Psoas muscle (tissue), 8 donors: Measurements from ENCODE around the gene DOCK8. TPM values are rescaled to one million over a fixed set of nuclear protein-coding genes. Genes with fewer than 3 reads are reported as not detected.

Source experiments
- ATAC-seq, 4 donors: fragments of 200-7000 bp; cut with Tn5 transposase; one replicate each; pipeline ENCODE4 v1.9.1; 2020; ENCODE audit warnings: moderate library complexity in 3 of 4, mild to moderate bottlenecking in 2 of 4
- DNase-seq, 2 donors: peaks; one replicate each; pipeline ENCODE4 v3.0.0-alpha.2; 2020
- H3K27ac ChIP-seq: fragments of 200-600 bp; one replicate; pipeline ENCODE4 v1.8.0; 2022
- H3K27me3 ChIP-seq, 3 donors: fragments of 200-600 bp in 1 of 3; one replicate each; pipeline versions ENCODE4 v1.6.1 to v1.8.0; 2013 to 2022; ENCODE audit warnings: low read length in 2 of 3, mild to moderate bottlenecking in 2 of 3, moderate library complexity in 1 of 3; ENCODE audit not compliant: insufficient read depth in 3 of 3
- H3K36me3 ChIP-seq, 2 donors: fragments of 200-600 bp in 1 of 2; one replicate each; pipeline versions ENCODE4 v1.6.1 to v1.8.0; 2013 to 2022; ENCODE audit warnings: low read depth in 1 of 2, mild to moderate bottlenecking in 1 of 2, moderate library complexity in 1 of 2; ENCODE audit not compliant: insufficient read depth in 1 of 2
- H3K4me1 ChIP-seq: fragments of 200-600 bp; one replicate; pipeline ENCODE4 v1.8.0; 2022
- H3K4me3 ChIP-seq: fragments of 200-600 bp; one replicate; pipeline ENCODE4 v1.8.0; 2022; ENCODE audit warnings: mild to moderate bottlenecking
- H3K9me3 ChIP-seq: fragments of 200-600 bp; one replicate; pipeline ENCODE4 v1.8.0; 2022
- WGBS, 3 donors: extraction: QIAGEN DNeasy Blood & Tissue Kit; methylation state at CpG; one replicate each; pipeline versions ENCODE4 v1.1.6 to v1.1.7; 2013; 5-methylcytosine and 5-hydroxymethylcytosine counted together
- intact Hi-C, 2 donors: fragments of 100-400 bp; cut with DNase I; formaldehyde crosslinking; loops; one replicate each; pipeline versions ENCODE4 v1.11.0 to v1.14.2; 2022
- polyA plus RNA-seq, 3 donors: library from polyadenylated mRNA; stranded (reverse); fragments of 200-250 nt; gene quantifications; one replicate each; pipeline ENCODE4 v1.2.3, GENCODE V29; 2013
- total RNA-seq, 4 donors: library from RNA; stranded (reverse); fragmentation: NEBNext Ultra II Directional in 2 of 4; extraction: Animal tissue kit (Norgen Biotek cat#: 25700) in 2 of 4; gene quantifications; one replicate each; pipeline versions ENCODE4 v1.2.1 to v1.2.4, GENCODE V29; 2021 to 2023
- TF ChIP-seq, protein P1 (sequence below): fragments of 200-600 bp; IDR thresholded peaks from one replicate; pipeline ENCODE4 v1.8.0; 2022; ENCODE audit warnings: antibody characterized with exemption
- donor health status: healthy with polysubstance abuse.
- donor health status: DM: no; HTN: no; CAD: no; lungs with moderate emphysema.
- donor health status: Bipolar disorder and iron deficiency.
- donor health status: healthy.
- donor health status: DM: yes; HTN: yes; CAD: no.
- donor health status: DM: no; HTN: no; CAD: no.
- donor health status: DM: no; HTN: no; CAD: no.
- donor health status: DM: yes; HTN: yes; CAD: no.

Gene DOCK8
- total and polyA plus RNA-seq, 7 donors, result 0.32 to 2.8 (median 2.0) TPM

DNA sequence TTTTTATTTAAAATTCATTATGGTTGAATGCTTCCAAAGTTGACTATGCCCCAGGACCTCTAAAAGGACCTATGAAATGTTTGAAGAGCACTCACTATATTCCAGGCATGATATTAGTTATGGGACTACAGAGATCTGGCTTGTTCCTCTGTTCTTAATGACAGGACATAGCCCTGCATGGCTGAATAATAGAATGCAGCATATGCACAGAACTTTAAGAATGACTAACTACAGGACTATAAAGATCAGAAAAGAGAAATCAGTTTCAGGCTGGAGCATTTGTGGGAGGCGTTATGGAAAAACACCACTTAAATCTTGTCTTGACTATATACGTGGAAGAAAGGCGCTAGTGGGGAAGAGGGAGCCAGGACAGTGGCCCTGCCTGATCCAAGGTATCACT is 239.2 kb downstream of the DOCK8 start:
- Histone ChIP-seq H3K27me3 (no peaks in the 10 kb centered on the region), H3K27ac (no peak overlapping the region), H3K36me3 (no peaks in the 10 kb centered on the region), H3K9me3 (no peaks in the 10 kb centered on the region), H3K4me3 (no peak overlapping the region), H3K4me1 (no peaks in the 10 kb centered on the region)
- DNase-seq (no peak), ATAC-seq (no peak)
- intact Hi-C loops, result no loop called here
- TF ChIP-seq, protein P1, sequence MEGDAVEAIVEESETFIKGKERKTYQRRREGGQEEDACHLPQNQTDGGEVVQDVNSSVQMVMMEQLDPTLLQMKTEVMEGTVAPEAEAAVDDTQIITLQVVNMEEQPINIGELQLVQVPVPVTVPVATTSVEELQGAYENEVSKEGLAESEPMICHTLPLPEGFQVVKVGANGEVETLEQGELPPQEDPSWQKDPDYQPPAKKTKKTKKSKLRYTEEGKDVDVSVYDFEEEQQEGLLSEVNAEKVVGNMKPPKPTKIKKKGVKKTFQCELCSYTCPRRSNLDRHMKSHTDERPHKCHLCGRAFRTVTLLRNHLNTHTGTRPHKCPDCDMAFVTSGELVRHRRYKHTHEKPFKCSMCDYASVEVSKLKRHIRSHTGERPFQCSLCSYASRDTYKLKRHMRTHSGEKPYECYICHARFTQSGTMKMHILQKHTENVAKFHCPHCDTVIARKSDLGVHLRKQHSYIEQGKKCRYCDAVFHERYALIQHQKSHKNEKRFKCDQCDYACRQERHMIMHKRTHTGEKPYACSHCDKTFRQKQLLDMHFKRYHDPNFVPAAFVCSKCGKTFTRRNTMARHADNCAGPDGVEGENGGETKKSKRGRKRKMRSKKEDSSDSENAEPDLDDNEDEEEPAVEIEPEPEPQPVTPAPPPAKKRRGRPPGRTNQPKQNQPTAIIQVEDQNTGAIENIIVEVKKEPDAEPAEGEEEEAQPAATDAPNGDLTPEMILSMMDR, result no peak
- 38 to 54% (median 47%) methylated on average over 3 of the region's 3 CpGs for WGBS, 3 donors

DNA sequence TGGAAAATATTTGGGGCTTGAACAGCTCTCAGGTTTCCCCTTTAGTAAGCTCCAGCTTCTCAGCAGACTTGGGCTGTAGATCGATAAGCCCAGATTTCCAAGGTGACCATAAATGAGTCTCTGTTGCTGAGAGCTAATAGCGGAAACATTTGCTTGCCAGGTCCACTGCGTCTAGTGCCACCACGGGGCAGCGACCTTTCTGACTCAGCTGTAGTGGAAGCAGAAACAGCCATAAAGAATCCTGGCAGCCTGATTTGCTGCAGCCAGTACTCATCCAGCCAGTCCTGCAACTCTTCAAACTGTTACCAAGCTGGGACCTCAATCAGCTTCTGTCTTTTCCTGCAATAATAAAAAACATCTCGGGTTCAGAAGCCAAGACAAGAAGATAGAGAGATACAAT is 241.7 kb downstream of the DOCK8 start:
- Histone ChIP-seq H3K27ac (no peak overlapping the region), H3K4me3 (no peak overlapping the region), H3K9me3 (no peaks in the 10 kb centered on the region), H3K4me1 (no peaks in the 10 kb centered on the region), H3K27me3 (no peaks in the 10 kb centered on the region), H3K36me3 (no peaks in the 10 kb centered on the region)
- TF ChIP-seq, protein P1, result no peak
- ATAC-seq (peak; percentile 59 to 97 (median 84)), DNase-seq (peak in 1 of 2 donors; percentile 56)
- 24 to 32% (median 29%) methylated on average over 6 of the region's 6 CpGs for WGBS, 3 donors
- intact Hi-C loops, result no loop called here

DNA sequence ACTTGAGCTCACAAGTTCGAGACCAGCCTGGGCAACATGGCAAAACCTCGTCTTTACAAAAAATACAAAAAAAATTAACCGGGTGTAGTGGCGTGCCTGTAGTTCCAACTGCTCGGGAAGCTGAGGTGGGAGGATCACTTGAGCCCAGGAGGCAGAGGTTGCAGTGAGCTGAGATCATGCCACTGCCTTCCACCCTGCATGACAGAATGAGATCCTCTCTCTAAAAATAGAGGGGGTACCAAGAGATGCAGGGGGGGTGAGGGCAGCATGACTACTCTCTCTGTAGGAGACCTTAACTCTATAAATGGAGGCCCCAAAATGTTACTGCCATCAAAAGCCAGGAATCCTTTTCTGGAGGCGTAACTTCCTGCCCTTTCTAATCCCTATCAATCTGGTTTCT is 243.9 kb downstream of the DOCK8 start:
- ATAC-seq (no peak), DNase-seq (no peak)
- intact Hi-C loops, result no loop called here
- no peak overlapping the region for H3K4me3 ChIP-seq
- 79 to 84% (median 82%) methylated on average over 6 of the region's 6 CpGs for WGBS, 3 donors
- H3K27ac ChIP-seq, result no peak overlapping the region
- H3K36me3 ChIP-seq, result no peaks in the 10 kb centered on the region
- H3K9me3 ChIP-seq, result no peaks in the 10 kb centered on the region
- TF ChIP-seq, protein P1, result no peak
- no peaks in the 10 kb centered on the region for H3K4me1 ChIP-seq
- no peaks in the 10 kb centered on the region for H3K27me3 ChIP-seq

DNA sequence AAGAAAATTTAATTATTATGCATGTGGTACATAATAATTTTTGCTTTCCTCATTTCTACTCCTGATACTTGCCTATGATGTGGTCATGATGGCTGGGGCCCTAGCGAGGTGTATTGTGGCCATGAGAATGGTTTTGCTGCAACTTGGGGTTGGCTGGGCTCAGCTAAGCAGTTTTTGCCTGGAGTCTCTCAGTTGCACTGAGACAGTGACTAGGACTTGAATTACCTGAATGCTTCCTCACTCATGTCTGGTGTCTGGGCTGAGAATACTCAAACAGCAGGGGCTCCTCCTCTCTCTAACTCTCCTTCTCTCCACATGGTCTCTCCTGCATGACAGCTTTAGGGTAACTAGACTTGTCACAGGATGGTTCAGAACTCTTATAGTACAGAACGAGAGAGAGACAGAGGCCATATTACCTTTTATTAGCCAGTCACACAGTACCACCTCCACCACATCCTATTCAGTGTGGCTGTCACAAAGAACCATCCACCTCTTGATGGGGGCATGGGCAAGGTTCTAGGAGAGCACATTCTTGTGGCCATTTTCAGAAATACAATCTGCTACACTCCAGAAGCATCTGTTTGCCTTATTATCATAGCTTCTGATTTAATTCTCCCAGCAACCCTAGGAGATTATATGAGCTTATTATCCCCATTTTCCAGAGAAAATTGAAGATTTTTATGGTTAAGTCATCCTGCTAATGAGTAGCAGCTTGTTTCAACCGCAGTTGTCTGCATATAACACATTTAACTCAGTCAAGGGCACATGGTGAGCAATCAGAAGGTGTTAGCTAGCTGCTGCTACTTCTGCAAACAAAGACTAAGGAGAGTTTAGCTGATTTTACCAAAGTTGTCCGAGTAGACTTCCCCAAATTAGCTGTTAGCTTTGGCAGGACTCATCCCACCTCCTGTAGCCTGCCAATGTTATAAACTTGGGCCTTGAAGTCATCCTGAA is 245.1 kb downstream of the DOCK8 start:
- Histone ChIP-seq H3K36me3 (no peaks in the 10 kb centered on the region), H3K4me3 (no peak overlapping the region), H3K27ac (no peak overlapping the region), H3K4me1 (no peaks in the 10 kb centered on the region), H3K27me3 (no peaks in the 10 kb centered on the region), H3K9me3 (no peaks in the 10 kb centered on the region)
- TF ChIP-seq, protein P1, result no peak
- ATAC-seq (no peak), DNase-seq (no peak)
- WGBS, 3 donors, result 65 to 77% (median 69%) methylated on average over 4 of the region's 4 CpGs
- intact Hi-C loops, result no loop called here
